ENCODE results near the gene ERC1.
"Not testable (repeated sequence)": the region's sequence is repeated elsewhere in the genome, so short reads cannot be mapped to it uniquely, and the experiment has no call there.

Gene ERC1

GRCh38 chr12:1185460-1186182 lies 194.6 kb downstream of the ERC1 start:
- Histone ChIP-seq H3K27ac (ENCODE audit: low read length) (no peak overlapping the region), H3K27me3 (ENCODE audit: control insufficient read depth, insufficient read depth, low read length) (no peaks in the 10 kb centered on the region), H3K36me3 (ENCODE audit: control insufficient read depth, insufficient read depth, low read length) (no peaks in the 10 kb centered on the region), H3K4me3 (ENCODE audit: low read length) (no peak overlapping the region), H3K9me3 (ENCODE audit: control insufficient read depth, insufficient read depth, low read length) (no peaks in the 10 kb centered on the region), H3K4me1 (ENCODE audit: control insufficient read depth, insufficient read depth, low read length) (no peaks in the 10 kb centered on the region)
- no peak for DNase-seq (ENCODE audit: low read depth, low spot score)
- WGBS (ENCODE audit: insufficient coverage, insufficient read length): no CpG with 5 or more reads among the region's 3 CpGs

- WGBS (ENCODE audit: insufficient coverage, insufficient read length): 100% methylated on average over 1 of the region's 3 CpGs
- H3K36me3 ChIP-seq (ENCODE audit: control insufficient read depth, insufficient read depth, low read length): no peaks in the 10 kb centered on the region
- no peaks in the 10 kb centered on the region for H3K27me3 ChIP-seq (ENCODE audit: control insufficient read depth, insufficient read depth, low read length)
- DNase-seq (ENCODE audit: low read depth, low spot score): no peak
- no peak overlapping the region for H3K4me3 ChIP-seq (ENCODE audit: low read length)
- no peaks in the 10 kb centered on the region for H3K4me1 ChIP-seq (ENCODE audit: control insufficient read depth, insufficient read depth, low read length)
- no peaks in the 10 kb centered on the region for H3K9me3 ChIP-seq (ENCODE audit: control insufficient read depth, insufficient read depth, low read length)
- no peak overlapping the region for H3K27ac ChIP-seq (ENCODE audit: low read length)
These were observed 195.3 kb downstream of the ERC1 start for GRCh38 chr12:1186298-1186697.

- Histone ChIP-seq H3K4me1 (ENCODE audit: control insufficient read depth, insufficient read depth, low read length) (no peaks in the 10 kb centered on the region), H3K27me3 (ENCODE audit: control insufficient read depth, insufficient read depth, low read length) (no peaks in the 10 kb centered on the region), H3K4me3 (ENCODE audit: low read length) (no peak overlapping the region), H3K27ac (ENCODE audit: low read length) (no peak overlapping the region), H3K9me3 (ENCODE audit: control insufficient read depth, insufficient read depth, low read length) (no peaks in the 10 kb centered on the region), H3K36me3 (ENCODE audit: control insufficient read depth, insufficient read depth, low read length) (no peaks in the 10 kb centered on the region)
- DNase-seq (ENCODE audit: low read depth, low spot score): no peak
- WGBS (ENCODE audit: insufficient coverage, insufficient read length): no CpG with 5 or more reads among the region's 4 CpGs
These were observed 197.0 kb downstream of the ERC1 start for GRCh38 chr12:1188016-1188415.

GRCh38 chr12:1189163-1189562 lies 198.1 kb downstream of the ERC1 start:
- H3K4me1 ChIP-seq (ENCODE audit: control insufficient read depth, insufficient read depth, low read length): no peaks in the 10 kb centered on the region
- H3K36me3 ChIP-seq (ENCODE audit: control insufficient read depth, insufficient read depth, low read length): no peaks in the 10 kb centered on the region
- no CpG with 5 or more reads among the region's 4 CpGs for WGBS (ENCODE audit: insufficient coverage, insufficient read length)
- H3K9me3 ChIP-seq (ENCODE audit: control insufficient read depth, insufficient read depth, low read length): no peaks in the 10 kb centered on the region
- DNase-seq (ENCODE audit: low read depth, low spot score): no peak
- H3K4me3 ChIP-seq (ENCODE audit: low read length): no peak overlapping the region
- H3K27me3 ChIP-seq (ENCODE audit: control insufficient read depth, insufficient read depth, low read length): no peaks in the 10 kb centered on the region
- no peak overlapping the region for H3K27ac ChIP-seq (ENCODE audit: low read length)

GRCh38 chr12:1195513-1195912 lies 204.5 kb downstream of the ERC1 start:
- H3K36me3 ChIP-seq (ENCODE audit: control insufficient read depth, insufficient read depth, low read length): no peaks in the 10 kb centered on the region
- no CpG with 5 or more reads among the region's 4 CpGs for WGBS (ENCODE audit: insufficient coverage, insufficient read length)
- no peak overlapping the region for H3K27ac ChIP-seq (ENCODE audit: low read length)
- no peak for DNase-seq (ENCODE audit: low read depth, low spot score)
- H3K4me1 ChIP-seq (ENCODE audit: control insufficient read depth, insufficient read depth, low read length): no peaks in the 10 kb centered on the region
- no peaks in the 10 kb centered on the region for H3K9me3 ChIP-seq (ENCODE audit: control insufficient read depth, insufficient read depth, low read length)
- no peak overlapping the region for H3K4me3 ChIP-seq (ENCODE audit: low read length)
- H3K27me3 ChIP-seq (ENCODE audit: control insufficient read depth, insufficient read depth, low read length): no peaks in the 10 kb centered on the region

DNA sequence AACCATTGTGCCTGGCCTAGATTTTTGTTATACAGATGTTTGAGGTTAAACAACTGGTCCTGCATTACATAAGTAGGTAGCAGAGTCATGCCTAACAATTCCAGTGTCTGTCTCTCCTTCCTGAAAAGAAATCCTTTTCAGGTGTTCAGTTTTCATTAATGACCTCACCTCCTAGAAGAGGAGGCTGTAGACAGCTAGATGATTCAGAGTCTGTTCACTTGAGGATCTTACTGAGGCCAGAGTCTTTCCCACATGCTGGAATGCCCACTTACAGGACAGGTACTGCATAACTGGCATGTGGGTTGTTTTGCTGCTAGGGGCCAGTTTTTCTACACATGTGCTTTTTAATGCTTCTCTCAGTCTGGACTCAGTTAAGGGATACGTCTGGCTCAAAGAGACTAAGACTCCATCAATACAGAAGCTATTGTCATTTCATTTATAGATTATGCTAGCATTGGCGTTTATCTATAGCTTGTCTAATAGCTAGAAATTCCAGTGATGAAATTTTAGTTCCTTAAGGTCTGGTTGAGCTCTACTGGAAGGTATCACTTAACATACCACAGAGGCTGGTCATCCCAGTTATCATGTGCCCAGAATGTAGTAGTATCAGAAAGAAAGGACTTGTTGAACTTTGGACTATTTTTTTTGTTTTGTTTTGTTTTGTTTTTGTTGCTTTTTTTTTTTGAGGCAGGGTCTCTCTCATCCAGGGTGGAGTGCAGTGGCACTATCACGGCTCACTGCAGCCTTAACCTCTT lies 206.4 kb downstream of the ERC1 start:
- Histone ChIP-seq H3K27ac (ENCODE audit: low read length) (no peak overlapping the region), H3K4me3 (ENCODE audit: low read length) (no peak overlapping the region), H3K36me3 (ENCODE audit: control insufficient read depth, insufficient read depth, low read length) (no peaks in the 10 kb centered on the region), H3K4me1 (ENCODE audit: control insufficient read depth, insufficient read depth, low read length) (no peaks in the 10 kb centered on the region), H3K27me3 (ENCODE audit: control insufficient read depth, insufficient read depth, low read length) (no peaks in the 10 kb centered on the region), H3K9me3 (ENCODE audit: control insufficient read depth, insufficient read depth, low read length) (no peaks in the 10 kb centered on the region)
- no peak for DNase-seq (ENCODE audit: low read depth, low spot score)
- no CpG with 5 or more reads among the region's 3 CpGs for WGBS (ENCODE audit: insufficient coverage, insufficient read length)

DNA sequence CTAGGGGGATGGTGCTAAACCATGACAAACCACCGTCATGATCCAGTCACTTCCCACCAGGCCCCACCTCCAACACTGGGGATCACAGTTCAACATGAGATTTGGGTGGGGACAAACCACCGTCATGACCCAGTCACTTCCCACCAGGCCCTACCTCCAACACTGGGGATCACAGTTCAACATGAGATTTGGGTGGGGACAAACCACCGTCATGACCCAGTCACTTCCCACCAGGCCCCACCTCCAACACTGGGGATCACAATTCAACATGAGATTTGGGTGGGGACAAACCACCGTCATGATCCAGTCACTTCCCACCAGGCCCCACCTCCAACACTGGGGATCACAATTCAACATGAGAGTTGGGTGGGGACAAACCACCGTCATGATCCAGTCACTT lies 207.8 kb downstream of the ERC1 start:
- WGBS (ENCODE audit: insufficient coverage, insufficient read length): no CpG with 5 or more reads among the region's 5 CpGs
- not testable (repeated sequence) for H3K4me1 ChIP-seq (ENCODE audit: control insufficient read depth, insufficient read depth, low read length); H3K36me3 ChIP-seq (ENCODE audit: control insufficient read depth, insufficient read depth, low read length); DNase-seq (ENCODE audit: low read depth, low spot score); H3K27me3 ChIP-seq (ENCODE audit: control insufficient read depth, insufficient read depth, low read length); H3K9me3 ChIP-seq (ENCODE audit: control insufficient read depth, insufficient read depth, low read length); H3K27ac ChIP-seq (ENCODE audit: low read length); H3K4me3 ChIP-seq (ENCODE audit: low read length)

DNA sequence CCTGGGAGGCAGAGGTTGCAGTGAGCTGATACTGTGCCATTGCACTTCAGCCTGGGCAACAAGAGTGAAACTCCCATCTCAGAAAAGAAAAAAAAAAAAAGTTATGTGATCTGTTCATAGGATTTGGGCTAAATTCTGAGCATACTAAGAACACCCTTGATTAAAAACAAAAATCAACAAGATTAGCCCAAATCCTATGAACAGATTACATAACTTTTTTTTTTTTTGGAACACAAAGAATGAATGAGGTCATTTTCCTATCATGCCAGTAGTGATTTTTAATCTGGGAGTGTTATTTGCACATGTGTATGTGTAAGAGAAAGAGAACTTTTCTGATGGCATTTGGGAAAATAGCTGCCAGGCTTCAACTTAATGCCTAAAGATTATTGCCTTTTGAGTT lies 208.7 kb downstream of the ERC1 start:
- no peak for DNase-seq (ENCODE audit: low read depth, low spot score)
- Histone ChIP-seq H3K4me1 (ENCODE audit: control insufficient read depth, insufficient read depth, low read length) (no peaks in the 10 kb centered on the region), H3K27me3 (ENCODE audit: control insufficient read depth, insufficient read depth, low read length) (no peaks in the 10 kb centered on the region), H3K4me3 (ENCODE audit: low read length) (no peak overlapping the region), H3K9me3 (ENCODE audit: control insufficient read depth, insufficient read depth, low read length) (no peaks in the 10 kb centered on the region), H3K36me3 (ENCODE audit: control insufficient read depth, insufficient read depth, low read length) (no peaks in the 10 kb centered on the region), H3K27ac (ENCODE audit: low read length) (no peak overlapping the region)

DNA sequence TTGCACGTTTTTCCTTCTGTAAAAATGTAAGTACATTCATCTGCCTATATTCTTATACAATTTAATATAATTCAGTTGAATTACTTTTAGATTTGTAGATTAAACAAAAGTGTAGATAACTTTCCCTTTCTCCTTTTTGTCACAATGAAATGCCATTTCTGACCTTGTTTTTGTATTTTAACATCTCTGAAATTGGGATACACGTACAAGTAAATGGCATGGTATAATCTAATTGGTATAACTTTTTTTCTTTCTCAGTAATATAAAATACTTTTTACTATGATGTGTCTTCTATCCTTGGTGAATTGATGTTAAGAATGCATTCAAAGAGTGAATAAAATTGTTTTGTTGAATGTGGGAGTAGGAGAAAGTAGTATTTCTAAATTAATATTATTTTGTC lies 210.0 kb downstream of the ERC1 start:
- no peak overlapping the region for H3K27ac ChIP-seq (ENCODE audit: low read length)
- no CpG with 5 or more reads among the region's 2 CpGs for WGBS (ENCODE audit: insufficient coverage, insufficient read length)
- no peaks in the 10 kb centered on the region for H3K9me3 ChIP-seq (ENCODE audit: control insufficient read depth, insufficient read depth, low read length)
- H3K27me3 ChIP-seq (ENCODE audit: control insufficient read depth, insufficient read depth, low read length): no peaks in the 10 kb centered on the region
- DNase-seq (ENCODE audit: low read depth, low spot score): no peak
- no peaks in the 10 kb centered on the region for H3K4me1 ChIP-seq (ENCODE audit: control insufficient read depth, insufficient read depth, low read length)
- no peaks in the 10 kb centered on the region for H3K36me3 ChIP-seq (ENCODE audit: control insufficient read depth, insufficient read depth, low read length)
- H3K4me3 ChIP-seq (ENCODE audit: low read length): no peak overlapping the region

GRCh38 chr12:1201886-1202285 lies 210.9 kb downstream of the ERC1 start:
- Histone ChIP-seq H3K27me3 (ENCODE audit: control insufficient read depth, insufficient read depth, low read length) (no peaks in the 10 kb centered on the region), H3K36me3 (ENCODE audit: control insufficient read depth, insufficient read depth, low read length) (no peaks in the 10 kb centered on the region), H3K4me3 (ENCODE audit: low read length) (no peak overlapping the region), H3K27ac (ENCODE audit: low read length) (no peak overlapping the region), H3K4me1 (ENCODE audit: control insufficient read depth, insufficient read depth, low read length) (no peaks in the 10 kb centered on the region), H3K9me3 (ENCODE audit: control insufficient read depth, insufficient read depth, low read length) (no peaks in the 10 kb centered on the region)
- DNase-seq (ENCODE audit: low read depth, low spot score): no peak
- no CpG with 5 or more reads among the region's 1 CpG for WGBS (ENCODE audit: insufficient coverage, insufficient read length)

- Histone ChIP-seq H3K9me3 (ENCODE audit: control insufficient read depth, insufficient read depth, low read length) (no peaks in the 10 kb centered on the region), H3K27ac (ENCODE audit: low read length) (no peak overlapping the region), H3K4me1 (ENCODE audit: control insufficient read depth, insufficient read depth, low read length) (no peaks in the 10 kb centered on the region), H3K4me3 (ENCODE audit: low read length) (no peak overlapping the region), H3K36me3 (ENCODE audit: control insufficient read depth, insufficient read depth, low read length) (no peaks in the 10 kb centered on the region), H3K27me3 (ENCODE audit: control insufficient read depth, insufficient read depth, low read length) (no peaks in the 10 kb centered on the region)
- no peak for DNase-seq (ENCODE audit: low read depth, low spot score)
These were observed 212.7 kb downstream of the ERC1 start for GRCh38 chr12:1203735-1204019.

All from iPS DF 6.9 (cell line).